ENCODE measurements around the gene HS3ST3B1.

The HS3ST3B1 gene

GRCh38 chr17:14393723-14394122 is 92.8 kb downstream of the HS3ST3B1 start:
- H3K27me3 ChIP-seq (replicated peaks; ENCODE audit: control insufficient read depth, insufficient read depth, low read length): no peaks in the 10 kb centered on the region

GRCh38 chr17:14395255-14395654 is 94.4 kb downstream of the HS3ST3B1 start:
- no peaks in the 10 kb centered on the region for H3K27me3 ChIP-seq (replicated peaks; ENCODE audit: control insufficient read depth, insufficient read depth, low read length)
- no peaks in the 10 kb centered on the region for H3K36me3 ChIP-seq (ENCODE audit: control insufficient read depth, insufficient read depth, low read length)
- TF ChIP-seq, protein P1, sequence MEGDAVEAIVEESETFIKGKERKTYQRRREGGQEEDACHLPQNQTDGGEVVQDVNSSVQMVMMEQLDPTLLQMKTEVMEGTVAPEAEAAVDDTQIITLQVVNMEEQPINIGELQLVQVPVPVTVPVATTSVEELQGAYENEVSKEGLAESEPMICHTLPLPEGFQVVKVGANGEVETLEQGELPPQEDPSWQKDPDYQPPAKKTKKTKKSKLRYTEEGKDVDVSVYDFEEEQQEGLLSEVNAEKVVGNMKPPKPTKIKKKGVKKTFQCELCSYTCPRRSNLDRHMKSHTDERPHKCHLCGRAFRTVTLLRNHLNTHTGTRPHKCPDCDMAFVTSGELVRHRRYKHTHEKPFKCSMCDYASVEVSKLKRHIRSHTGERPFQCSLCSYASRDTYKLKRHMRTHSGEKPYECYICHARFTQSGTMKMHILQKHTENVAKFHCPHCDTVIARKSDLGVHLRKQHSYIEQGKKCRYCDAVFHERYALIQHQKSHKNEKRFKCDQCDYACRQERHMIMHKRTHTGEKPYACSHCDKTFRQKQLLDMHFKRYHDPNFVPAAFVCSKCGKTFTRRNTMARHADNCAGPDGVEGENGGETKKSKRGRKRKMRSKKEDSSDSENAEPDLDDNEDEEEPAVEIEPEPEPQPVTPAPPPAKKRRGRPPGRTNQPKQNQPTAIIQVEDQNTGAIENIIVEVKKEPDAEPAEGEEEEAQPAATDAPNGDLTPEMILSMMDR (IDR thresholded peaks at IDR 0.05; ENCODE audit: insufficient read depth, low read length, poor library complexity, severe bottlenecking): no peak
- no peak overlapping the region for H3K4me3 ChIP-seq (replicated peaks; ENCODE audit: low read depth, low read length)
- no peak for DNase-seq (ENCODE audit: extremely low read depth, insufficient read length)

More at GRCh38 chr17:14393723-14394122, 92.8 kb downstream of the HS3ST3B1 start:
- DNase-seq (ENCODE audit: extremely low read depth, insufficient read length): no peak
- no peak overlapping the region for H3K4me3 ChIP-seq (replicated peaks; ENCODE audit: low read depth, low read length)
- TF ChIP-seq, protein P1 (IDR thresholded peaks at IDR 0.05; ENCODE audit: insufficient read depth, low read length, poor library complexity, severe bottlenecking): no peak
- H3K36me3 ChIP-seq (ENCODE audit: control insufficient read depth, insufficient read depth, low read length): no peaks in the 10 kb centered on the region

GRCh38 chr17:14396547-14396946 is 95.7 kb downstream of the HS3ST3B1 start:
- Histone ChIP-seq H3K4me3 (replicated peaks; ENCODE audit: low read depth, low read length) (no peak overlapping the region), H3K27me3 (replicated peaks; ENCODE audit: control insufficient read depth, insufficient read depth, low read length) (no peaks in the 10 kb centered on the region), H3K36me3 (ENCODE audit: control insufficient read depth, insufficient read depth, low read length) (no peaks in the 10 kb centered on the region)
- DNase-seq (ENCODE audit: extremely low read depth, insufficient read length): no peak
- TF ChIP-seq, protein P1 (IDR thresholded peaks at IDR 0.05; ENCODE audit: insufficient read depth, low read length, poor library complexity, severe bottlenecking): no peak

GRCh38 chr17:14398766-14399165 is 97.9 kb downstream of the HS3ST3B1 start:
- Histone ChIP-seq H3K27me3 (replicated peaks; ENCODE audit: control insufficient read depth, insufficient read depth, low read length) (no peaks in the 10 kb centered on the region), H3K4me3 (replicated peaks; ENCODE audit: low read depth, low read length) (no peak overlapping the region), H3K36me3 (ENCODE audit: control insufficient read depth, insufficient read depth, low read length) (no peaks in the 10 kb centered on the region)
- DNase-seq (ENCODE audit: extremely low read depth, insufficient read length): no peak
- TF ChIP-seq, protein P1 (IDR thresholded peaks at IDR 0.05; ENCODE audit: insufficient read depth, low read length, poor library complexity, severe bottlenecking): no peak

Measured in GM06990 (cell line).